Fibroblast of peridontal ligament (primary cell): ENCODE measurements around the gene CDK9.
"Not testable (repeated sequence)": the region's sequence is repeated elsewhere in the genome, so short reads cannot be mapped to it uniquely, and the experiment has no call there.

ENCODE experiments used
- DNase-seq: peaks from one replicate; pipeline ENCODE4 v3.0.0-alpha.2; 2010; ENCODE audit errors: extremely low read depth

Gene CDK9

DNA sequence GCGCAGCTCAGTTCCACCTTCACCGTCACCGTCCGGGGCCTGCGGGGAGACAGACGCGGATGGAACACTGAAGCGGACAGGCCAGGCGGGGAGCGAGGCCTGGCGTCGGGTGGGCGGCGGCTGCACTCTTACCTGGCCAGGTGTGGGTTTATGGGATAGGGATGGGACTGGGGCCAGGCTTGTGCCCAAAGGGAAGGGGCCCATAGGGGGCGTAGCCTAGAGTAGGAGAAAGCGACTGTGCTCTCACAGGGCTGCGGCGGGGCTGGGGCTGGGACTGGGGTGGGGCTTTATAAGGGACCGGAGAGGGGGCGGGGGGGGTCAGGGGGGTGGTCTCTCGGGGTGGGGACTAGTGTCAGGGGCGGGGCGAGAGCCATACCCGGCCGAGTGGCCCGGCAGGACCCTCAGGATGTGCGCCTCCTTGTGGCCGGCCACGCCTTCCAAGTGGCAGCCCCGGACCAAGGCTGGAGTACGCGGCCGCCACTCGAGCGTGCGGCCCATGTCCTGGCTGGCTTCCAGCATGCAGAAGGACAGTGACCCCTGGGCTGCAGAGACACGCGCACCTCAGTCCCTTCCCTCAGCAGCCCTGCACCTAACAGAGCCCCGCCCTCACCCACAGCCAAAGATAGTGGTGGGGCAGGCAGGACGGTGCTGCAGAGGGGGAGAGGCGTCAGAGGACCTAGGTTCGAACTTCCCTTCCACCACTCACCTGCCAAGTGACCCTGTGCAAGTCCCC lies 39.7 kb downstream of the CDK9 start:
- no peak for DNase-seq

DNA sequence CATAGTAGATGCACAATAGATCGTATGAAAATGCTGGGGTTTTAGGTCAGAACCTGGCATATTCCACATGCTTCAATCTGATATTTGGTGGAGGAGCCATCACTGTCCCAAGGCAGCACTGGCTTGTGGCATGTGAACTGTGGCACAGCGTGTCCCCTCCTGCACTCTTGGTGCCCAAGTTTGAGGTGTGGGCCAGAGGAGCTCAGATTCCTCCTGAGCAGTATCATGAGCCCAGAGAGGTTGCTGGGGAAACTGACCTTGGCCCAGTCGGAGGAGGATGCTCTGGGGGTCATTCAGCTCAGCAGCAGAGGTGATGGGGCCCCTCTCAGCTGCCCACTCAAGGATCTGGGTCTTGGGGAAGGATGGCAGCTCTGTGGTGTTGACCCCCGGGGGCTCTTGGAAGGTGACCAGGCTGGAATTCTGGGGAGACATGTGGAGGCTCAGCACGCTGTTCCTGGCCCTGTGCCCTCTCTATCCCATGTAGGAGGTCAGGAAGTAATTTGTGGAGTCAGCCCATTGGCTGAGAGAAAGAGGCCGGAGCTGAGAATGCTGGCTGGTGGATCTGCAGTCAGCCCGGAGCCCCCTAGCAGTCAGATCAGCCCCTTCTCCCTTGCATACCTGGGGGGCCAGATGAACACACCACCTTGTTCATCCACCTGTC lies 40.5 kb downstream of the CDK9 start:
- DNase-seq, result no peak

DNA sequence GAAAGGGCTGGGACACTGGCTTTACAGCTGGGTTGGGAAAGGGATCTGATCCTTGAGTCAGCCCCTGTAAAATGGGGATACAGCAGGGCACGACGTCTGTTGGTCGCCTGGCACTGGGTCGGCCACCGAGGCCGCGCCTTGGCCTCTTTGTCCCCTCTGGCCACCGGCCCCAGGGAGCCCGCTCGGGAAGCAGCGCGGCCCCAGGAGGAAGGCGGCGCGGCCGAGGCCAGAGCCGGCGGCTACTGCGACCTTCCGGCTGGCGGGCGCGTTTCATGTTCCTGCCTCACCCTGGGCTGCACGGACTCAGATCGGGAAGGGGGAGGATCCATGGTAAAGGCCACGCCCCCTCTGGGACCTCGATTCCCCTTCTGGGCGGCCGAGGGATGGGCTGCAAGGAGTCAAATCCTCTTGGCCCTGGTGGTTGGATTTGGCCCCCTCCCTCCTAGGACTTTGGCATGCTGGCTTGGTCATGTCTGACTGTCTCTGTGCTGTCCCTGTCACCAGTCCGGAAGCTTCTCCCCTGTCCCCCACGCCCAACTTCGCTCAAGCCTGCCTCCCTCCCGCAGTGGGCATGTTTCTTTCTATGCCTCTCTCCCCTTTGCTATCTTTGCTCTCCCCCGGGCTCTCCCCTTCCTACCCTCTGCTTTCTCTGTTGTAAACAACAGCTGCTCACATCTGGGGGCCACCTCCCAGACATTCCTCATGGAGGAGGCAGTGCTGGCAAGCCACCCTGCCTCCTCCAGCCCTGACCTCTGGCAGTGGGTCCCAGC lies 42.6 kb downstream of the CDK9 start:
- DNase-seq, result no peak

DNA sequence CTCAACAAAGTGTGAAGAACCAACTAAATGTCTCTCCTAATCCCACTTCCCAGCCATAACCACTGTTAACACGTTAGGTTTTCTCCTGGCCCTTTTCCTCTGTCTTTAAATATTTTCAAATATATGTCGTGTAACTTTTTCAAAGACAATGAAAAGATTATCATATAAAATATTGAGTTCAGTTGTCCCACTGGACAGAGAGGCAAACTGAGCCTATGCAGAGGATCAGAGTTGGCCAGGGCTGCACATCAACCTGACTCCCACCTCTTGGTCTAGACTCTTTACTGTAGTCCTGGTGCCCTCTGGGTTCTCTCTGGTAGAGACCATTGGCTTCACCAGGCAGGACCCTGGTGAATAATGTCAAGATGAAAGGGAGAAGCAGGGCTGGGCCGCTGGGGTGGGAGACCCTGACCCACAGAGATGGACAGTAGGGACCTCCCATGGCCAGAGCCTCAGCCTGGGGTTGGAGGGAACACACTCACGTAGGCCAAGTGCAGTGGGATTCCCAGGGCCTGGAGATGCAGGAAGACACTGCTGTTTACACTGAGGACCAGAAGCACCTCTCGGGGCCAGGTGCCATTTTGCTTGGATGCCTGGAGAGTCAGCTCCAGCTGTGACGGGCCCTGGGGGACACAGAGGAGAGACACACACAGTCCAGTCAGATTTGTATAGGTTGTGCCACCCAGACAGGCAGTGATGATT lies 43.5 kb downstream of the CDK9 start:
- DNase-seq, result no peak

DNA sequence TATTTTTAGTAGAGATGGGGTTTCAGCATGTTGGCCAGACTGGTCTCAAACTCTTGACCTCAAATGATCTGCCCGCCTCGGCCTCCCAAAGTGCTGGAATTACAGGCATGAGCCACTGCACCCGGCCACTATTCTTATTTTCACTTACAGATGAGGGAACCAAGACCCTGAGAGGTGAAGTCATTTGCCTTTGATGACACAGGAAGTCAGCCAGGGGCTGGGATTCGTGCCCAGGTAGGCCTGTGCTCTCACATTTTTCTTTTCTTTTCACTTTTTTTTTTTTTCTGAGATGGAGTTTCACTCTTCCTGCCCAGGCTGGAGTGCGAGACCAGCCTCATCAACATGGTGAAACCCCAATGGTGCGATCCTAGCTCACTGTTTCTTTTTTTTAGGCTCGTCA lies 46.4 kb downstream of the CDK9 start:
- no peak for DNase-seq

DNA sequence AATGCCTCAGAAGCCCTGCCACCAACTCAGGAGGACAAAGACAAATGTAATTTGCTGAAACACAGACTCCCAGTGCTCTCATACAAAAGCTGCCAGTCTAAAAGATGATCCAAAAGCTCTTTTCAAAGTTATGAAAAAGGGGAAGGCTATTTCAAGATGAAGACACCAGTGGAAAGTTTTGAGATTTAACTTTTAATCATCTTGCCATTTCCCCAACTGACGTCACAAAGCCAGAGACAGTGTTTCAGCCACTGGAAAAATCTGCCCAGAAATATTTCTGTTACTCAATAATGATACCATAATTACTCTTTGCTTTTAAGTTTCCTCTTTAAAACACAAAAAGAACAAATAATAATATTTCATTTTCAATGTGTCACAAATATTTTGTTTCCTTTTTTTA lies 47.7 kb downstream of the CDK9 start:
- DNase-seq, result peak; percentile 87

DNA sequence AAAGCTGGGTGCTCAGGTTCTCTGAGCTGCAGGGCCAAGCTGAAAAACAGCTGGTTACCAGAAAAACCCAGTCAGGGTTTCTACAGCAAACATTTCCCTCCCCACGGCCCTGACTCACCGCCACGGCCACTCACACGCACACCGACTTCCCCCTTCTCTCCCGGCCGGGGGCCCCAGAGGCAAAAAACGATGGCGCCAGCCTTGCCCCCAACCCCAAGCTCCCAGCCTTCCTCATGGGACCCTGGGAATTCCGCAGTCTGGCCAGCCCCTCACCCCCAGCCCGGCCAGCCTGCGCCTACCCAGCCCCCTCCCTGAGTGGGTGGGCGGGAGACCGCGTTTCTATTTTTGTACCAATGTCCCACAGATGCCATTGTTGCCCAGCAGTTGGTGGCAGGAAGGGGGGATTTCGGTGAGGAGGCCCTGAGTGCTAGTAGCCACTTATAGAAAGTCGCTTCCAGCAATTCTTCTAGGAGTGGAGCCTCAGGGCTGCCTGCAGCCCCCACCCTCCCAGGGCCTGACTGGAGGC lies 50.2 kb downstream of the CDK9 start:
- peak; percentile 81 for DNase-seq

DNA sequence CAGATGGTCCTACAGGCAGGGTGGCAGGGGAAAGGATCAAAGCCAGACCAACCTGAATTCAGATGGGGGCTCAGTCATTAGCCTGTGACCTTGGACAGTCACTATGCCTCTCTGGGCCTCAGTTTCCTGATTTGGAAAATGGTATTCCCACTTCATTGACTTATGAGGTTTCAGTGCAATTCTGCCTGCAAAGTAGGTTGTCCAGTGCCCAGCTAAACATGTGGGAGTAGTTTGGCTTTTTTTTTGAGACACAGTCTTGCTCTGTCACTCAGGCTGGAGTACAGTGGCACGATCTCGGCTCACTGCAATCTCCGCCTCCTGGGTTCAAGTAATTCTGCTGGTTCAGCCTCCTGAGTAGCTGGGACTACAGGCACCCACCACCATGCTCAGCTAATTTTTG lies 50.7 kb downstream of the CDK9 start:
- not testable (repeated sequence) for DNase-seq

DNA sequence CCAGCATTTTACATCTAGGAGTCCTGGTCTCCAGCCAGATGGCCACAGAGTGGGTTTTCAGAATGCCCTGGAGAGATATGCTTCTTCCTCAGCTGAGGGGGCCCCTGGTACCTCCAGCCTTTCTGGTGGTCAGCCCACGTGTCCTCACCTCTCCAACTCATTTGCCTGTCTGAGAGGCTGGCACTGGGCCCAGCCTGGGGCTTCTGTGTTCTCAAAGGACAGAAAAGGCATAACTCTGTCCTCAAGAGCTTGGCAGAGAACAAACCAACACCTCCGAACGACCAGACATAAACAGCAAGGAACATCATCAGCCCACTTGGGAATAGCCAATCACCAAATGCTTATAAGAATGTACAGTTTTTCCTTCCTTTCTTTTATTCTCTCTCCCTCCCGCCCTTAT lies 51.5 kb downstream of the CDK9 start:
- DNase-seq, result no peak

DNA sequence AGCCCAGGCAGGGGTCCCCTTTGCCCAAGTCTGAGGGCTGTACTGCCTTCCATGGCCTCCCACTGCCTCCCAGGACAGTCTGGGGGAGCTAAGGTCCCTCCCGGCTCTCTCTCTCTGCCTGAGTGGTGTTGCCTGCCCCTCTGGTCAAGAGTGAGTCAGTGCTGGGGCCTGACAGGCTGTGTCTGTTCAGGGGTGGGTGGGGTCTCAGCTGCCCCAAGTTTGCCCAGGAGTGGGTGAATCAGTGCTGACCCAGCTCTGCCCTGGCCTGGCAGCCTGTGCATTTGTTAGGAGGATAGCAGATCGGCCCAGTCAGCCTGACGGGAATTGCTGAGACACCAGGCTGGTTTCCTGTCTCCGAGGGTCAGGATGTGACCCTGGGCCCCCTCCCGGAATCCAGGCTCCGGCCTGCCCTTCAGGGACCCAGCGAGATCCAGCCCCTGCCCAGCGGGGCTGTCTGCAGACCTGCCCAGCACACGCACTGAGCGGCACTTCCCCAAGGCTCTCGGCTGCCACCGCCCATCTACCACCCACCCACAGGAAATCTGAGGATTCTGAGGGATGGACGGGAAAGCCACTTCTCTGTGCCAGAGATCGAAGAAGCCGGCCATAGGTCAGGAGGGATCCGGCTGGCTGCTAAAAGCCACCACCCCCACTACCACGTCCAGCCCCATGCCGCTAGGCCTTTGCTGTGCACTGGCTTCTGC lies 52.7 kb downstream of the CDK9 start:
- DNase-seq, result peak; percentile 94
